ENCODE data around the gene TCEAL4. TPM values are rescaled to one million over a fixed set of nuclear protein-coding genes. Genes with fewer than 3 reads are reported as not detected.

TCEAL4 gene
- polyA plus RNA-seq, 2 of the 4 experiments (the other 2 are of a cell fraction), result 57.2 to 195 TPM

DNA sequence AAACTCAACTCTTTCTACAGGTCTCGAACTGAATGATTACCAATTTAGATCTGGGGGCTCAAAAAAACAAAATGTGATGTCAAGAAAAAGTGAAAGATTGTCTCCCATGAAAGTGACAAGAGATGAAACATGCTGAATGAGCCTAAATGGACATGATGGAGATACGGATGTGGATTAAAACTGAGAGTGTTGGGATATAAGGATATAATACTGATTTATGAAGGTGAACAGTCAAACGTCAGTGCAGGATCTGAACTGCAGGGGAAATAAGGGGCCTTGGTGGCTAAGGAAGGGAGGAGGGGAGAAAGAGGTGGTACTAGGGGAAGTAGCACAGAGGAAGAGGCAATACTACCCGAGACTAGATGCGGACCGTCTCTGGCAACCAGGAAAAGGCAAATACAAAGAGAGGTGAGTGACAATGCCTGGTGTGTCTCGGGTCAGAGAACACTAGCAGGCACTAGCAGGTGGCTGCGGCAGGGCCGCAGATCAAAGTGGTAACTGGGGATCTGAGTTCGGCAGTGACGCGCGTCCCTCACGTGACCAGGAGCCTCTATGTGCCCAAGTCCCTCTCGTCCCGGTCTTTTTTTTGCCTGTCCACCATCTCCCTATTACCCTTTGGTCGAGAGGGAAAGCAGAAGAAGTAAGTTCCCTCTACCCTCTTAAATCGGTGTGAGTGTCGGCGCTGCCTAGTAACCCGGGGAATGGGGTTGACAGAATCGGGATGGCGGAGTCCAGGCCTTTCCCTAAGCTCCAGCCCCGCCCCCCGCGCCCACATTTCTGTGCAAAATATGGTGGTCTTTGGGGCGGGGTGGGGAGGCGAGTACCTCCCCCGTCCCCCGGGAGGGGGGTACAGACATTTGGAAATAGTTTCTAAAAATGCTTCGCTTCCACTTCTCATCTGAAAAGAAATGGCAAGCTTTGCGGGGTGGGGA is 43.3 kb downstream of the TCEAL4 start, which contains the start of gene TCEAL1 (continued):
- TF ChIP-seq, protein P1, sequence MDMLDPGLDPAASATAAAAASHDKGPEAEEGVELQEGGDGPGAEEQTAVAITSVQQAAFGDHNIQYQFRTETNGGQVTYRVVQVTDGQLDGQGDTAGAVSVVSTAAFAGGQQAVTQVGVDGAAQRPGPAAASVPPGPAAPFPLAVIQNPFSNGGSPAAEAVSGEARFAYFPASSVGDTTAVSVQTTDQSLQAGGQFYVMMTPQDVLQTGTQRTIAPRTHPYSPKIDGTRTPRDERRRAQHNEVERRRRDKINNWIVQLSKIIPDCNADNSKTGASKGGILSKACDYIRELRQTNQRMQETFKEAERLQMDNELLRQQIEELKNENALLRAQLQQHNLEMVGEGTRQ (IDR thresholded peaks at IDR 0.05), result peak; percentile 92

DNA sequence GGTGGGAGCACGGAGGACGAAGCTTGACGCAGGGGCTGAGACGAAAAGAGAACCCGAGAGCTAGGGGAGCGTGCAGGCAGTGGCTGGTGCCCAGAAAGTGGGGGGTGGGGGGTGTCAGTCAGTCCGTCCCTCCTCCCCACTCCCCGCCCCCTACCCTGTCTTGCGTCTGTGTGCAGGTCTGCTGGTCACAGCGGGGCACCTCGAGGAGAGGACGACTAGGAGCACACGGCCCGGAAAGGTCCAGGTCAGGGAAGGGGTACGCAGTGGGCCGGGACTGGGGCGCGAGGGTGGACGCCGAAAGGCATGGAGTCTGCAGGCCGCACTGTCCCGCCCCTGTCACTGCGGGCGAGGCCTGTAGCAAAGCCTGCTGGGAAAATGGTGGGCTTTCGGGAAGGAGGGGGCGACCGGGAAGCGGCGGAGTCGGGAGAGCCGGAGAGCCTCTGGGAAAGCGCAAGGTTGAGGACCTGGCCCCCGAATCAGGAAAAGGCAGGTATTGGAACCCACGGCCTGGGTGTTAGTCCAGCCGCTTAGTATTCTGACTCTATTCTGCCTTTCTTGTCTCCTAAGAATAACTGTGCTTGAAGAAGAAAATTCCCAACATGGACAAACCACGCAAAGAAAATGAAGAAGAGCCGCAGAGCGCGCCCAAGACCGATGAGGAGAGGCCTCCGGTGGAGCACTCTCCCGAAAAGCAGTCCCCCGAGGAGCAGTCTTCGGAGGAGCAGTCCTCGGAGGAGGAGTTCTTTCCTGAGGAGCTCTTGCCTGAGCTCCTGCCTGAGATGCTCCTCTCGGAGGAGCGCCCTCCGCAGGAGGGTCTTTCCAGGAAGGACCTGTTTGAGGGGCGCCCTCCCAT is 44.2 kb downstream of the TCEAL4 start:
- ChIA-PET CTCF (interaction anchor here (0.6 to 2.9 kb wide), 40 partner anchors 10 to 488 kb away, joined by 3 to 26 read pairs (median 4); partner anchors contain the start of genes MORF4L2 and TCEAL4), POLR2A (interaction anchor here (0.6 to 2.3 kb wide), 13 partner anchors 9 to 186 kb away, joined by 3 to 23 read pairs (median 4); partner anchors contain the start of genes MORF4L2, TCEAL3 and TCEAL4)
- TF ChIP-seq, protein P2, sequence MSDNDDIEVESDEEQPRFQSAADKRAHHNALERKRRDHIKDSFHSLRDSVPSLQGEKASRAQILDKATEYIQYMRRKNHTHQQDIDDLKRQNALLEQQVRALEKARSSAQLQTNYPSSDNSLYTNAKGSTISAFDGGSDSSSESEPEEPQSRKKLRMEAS (IDR thresholded peaks at IDR 0.05), result peak; percentile 62; the same call in 1 of the 2 replicates
- TF ChIP-seq JUN (IDR thresholded peaks at IDR 0.05) (peak in 1 of 2 experiments; percentile 65; a peak in 2 of 5 replicates), PHF8 (IDR thresholded peaks at IDR 0.05; ENCODE audit: borderline replicate concordance, low read depth) (peak; percentile 49), RAD21 (conservative IDR thresholded peaks at IDR 0.05 in 1 of 2, IDR thresholded peaks at IDR 0.05 in 1 of 2) (peak; percentile 58 to 61), POLR2A (IDR thresholded peaks at IDR 0.05; ENCODE audit: low read length) (peak; percentile 68), SMC3 (IDR thresholded peaks at IDR 0.05) (peak; percentile 70), KDM5A (IDR thresholded peaks at IDR 0.05) (peak; percentile 2; the same call in 1 of the 2 replicates)
- TF ChIP-seq, protein P3, sequence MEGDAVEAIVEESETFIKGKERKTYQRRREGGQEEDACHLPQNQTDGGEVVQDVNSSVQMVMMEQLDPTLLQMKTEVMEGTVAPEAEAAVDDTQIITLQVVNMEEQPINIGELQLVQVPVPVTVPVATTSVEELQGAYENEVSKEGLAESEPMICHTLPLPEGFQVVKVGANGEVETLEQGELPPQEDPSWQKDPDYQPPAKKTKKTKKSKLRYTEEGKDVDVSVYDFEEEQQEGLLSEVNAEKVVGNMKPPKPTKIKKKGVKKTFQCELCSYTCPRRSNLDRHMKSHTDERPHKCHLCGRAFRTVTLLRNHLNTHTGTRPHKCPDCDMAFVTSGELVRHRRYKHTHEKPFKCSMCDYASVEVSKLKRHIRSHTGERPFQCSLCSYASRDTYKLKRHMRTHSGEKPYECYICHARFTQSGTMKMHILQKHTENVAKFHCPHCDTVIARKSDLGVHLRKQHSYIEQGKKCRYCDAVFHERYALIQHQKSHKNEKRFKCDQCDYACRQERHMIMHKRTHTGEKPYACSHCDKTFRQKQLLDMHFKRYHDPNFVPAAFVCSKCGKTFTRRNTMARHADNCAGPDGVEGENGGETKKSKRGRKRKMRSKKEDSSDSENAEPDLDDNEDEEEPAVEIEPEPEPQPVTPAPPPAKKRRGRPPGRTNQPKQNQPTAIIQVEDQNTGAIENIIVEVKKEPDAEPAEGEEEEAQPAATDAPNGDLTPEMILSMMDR (IDR thresholded peaks at IDR 0.05), result peak; percentile 85
- TF ChIP-seq, protein P4, sequence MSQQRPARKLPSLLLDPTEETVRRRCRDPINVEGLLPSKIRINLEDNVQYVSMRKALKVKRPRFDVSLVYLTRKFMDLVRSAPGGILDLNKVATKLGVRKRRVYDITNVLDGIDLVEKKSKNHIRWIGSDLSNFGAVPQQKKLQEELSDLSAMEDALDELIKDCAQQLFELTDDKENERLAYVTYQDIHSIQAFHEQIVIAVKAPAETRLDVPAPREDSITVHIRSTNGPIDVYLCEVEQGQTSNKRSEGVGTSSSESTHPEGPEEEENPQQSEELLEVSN (IDR thresholded peaks at IDR 0.05; ENCODE audit: borderline replicate concordance, low read depth), result peak; percentile 52
- TF ChIP-seq, protein P5, sequence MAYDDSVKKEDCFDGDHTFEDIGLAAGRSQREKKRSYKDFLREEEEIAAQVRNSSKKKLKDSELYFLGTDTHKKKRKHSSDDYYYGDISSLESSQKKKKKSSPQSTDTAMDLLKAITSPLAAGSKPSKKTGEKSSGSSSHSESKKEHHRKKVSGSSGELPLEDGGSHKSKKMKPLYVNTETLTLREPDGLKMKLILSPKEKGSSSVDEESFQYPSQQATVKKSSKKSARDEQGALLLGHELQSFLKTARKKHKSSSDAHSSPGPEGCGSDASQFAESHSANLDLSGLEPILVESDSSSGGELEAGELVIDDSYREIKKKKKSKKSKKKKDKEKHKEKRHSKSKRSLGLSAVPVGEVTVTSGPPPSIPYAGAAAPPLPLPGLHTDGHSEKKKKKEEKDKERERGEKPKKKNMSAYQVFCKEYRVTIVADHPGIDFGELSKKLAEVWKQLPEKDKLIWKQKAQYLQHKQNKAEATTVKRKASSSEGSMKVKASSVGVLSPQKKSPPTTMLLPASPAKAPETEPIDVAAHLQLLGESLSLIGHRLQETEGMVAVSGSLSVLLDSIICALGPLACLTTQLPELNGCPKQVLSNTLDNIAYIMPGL (CRISPR knock-in tag; IDR thresholded peaks at IDR 0.05; ENCODE audit: borderline replicate concordance), result no peak
- TF ChIP-seq, protein P6, sequence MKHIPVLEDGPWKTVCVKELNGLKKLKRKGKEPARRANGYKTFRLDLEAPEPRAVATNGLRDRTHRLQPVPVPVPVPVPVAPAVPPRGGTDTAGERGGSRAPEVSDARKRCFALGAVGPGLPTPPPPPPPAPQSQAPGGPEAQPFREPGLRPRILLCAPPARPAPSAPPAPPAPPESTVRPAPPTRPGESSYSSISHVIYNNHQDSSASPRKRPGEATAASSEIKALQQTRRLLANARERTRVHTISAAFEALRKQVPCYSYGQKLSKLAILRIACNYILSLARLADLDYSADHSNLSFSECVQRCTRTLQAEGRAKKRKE (CRISPR knock-in tag; IDR thresholded peaks at IDR 0.05; ENCODE audit: low read depth), result no peak
- peak; percentile 31 to 86 for DNase-seq (ENCODE audit: low read depth in 1 of 2, low spot score in 1 of 2)
- no peak for FAIRE-seq
- WGBS (ENCODE audit: missing lambda C conversion rate), result 2% methylated on average over 32 of the region's 49 CpGs
- H3K4me1 ChIP-seq, result peaks cover 16% of the 10 kb centered on the region; the same call in 2 of the 3 replicates
- H3K4me2 ChIP-seq, result peak overlapping the region; percentile 94
- no peaks in the 10 kb centered on the region for H3K9me3 ChIP-seq
- peak; percentile 92 to 95 for ATAC-seq
- H3K27ac ChIP-seq, result peak overlapping the region; percentile 97
- H3K4me3 ChIP-seq, result peak overlapping the region; percentile 83
